A204.1 (cell line): ENCODE results near the gene YJEFN3.

Source experiments
- FAIRE-seq: peaks from 2 replicates; lab custom pipeline; 2012; peaks lifted over from hg19 to GRCh38; lab: Jason Lieb, UNC

Gene YJEFN3

GRCh38 chr19:19554074-19555023 lies 25.6 kb downstream of the YJEFN3 start:
- FAIRE-seq = no peak

GRCh38 chr19:19558055-19558454 lies 29.3 kb downstream of the YJEFN3 start:
- FAIRE-seq = no peak

- FAIRE-seq = no peak
Observed at GRCh38 chr19:19558636-19559035, 29.9 kb downstream of the YJEFN3 start.

GRCh38 chr19:19559931-19560330 lies 31.2 kb downstream of the YJEFN3 start:
- no peak for FAIRE-seq

GRCh38 chr19:19561946-19562664 lies 33.4 kb downstream of the YJEFN3 start:
- no peak for FAIRE-seq

GRCh38 chr19:19562665-19563347 lies 34.1 kb downstream of the YJEFN3 start:
- no peak for FAIRE-seq

- FAIRE-seq = no peak
Observed at GRCh38 chr19:19563348-19563848, 34.7 kb downstream of the YJEFN3 start.

- FAIRE-seq = no peak
Observed at GRCh38 chr19:19566306-19566705, 37.6 kb downstream of the YJEFN3 start.

GRCh38 chr19:19567391-19567790 lies 38.7 kb downstream of the YJEFN3 start:
- no peak for FAIRE-seq

GRCh38 chr19:19568802-19569756 lies 40.4 kb downstream of the YJEFN3 start:
- no peak for FAIRE-seq

GRCh38 chr19:19570571-19570970 lies 41.9 kb downstream of the YJEFN3 start:
- no peak for FAIRE-seq

GRCh38 chr19:19571071-19571786 lies 42.5 kb downstream of the YJEFN3 start:
- FAIRE-seq = no peak

- no peak for FAIRE-seq
Observed at GRCh38 chr19:19575411-19575810, 46.7 kb downstream of the YJEFN3 start.

GRCh38 chr19:19578252-19578651 lies 49.5 kb downstream of the YJEFN3 start:
- no peak for FAIRE-seq

- FAIRE-seq = no peak
Observed at GRCh38 chr19:19579533-19580361, 51.0 kb downstream of the YJEFN3 start.

- FAIRE-seq = no peak
Observed at GRCh38 chr19:19580418-19580817, 51.7 kb downstream of the YJEFN3 start.

- no peak for FAIRE-seq
Observed at GRCh38 chr19:19581391-19581790, 52.7 kb downstream of the YJEFN3 start.

GRCh38 chr19:19582471-19582870 lies 53.8 kb downstream of the YJEFN3 start:
- FAIRE-seq = no peak

- FAIRE-seq = no peak
Observed at GRCh38 chr19:19584356-19584755, 55.6 kb downstream of the YJEFN3 start.
